Gastroesophageal sphincter (tissue), 4 donors: ENCODE measurements around the gene KDSR. TPM values are rescaled to one million over a fixed set of nuclear protein-coding genes. Genes with fewer than 3 reads are reported as not detected.
"Not testable (repeated sequence)": the region's sequence is repeated elsewhere in the genome, so short reads cannot be mapped to it uniquely, and the experiment has no call there.

Source experiments
- ATAC-seq: fragments of 150-250 bp; one replicate; pipeline ENCODE4 v1.9.1; 2016; ENCODE audit warnings: mild to moderate bottlenecking, moderate library complexity
- H3K27ac ChIP-seq, 4 donors: fragments of 200-600 bp; sonication (generic) in 3 of 4; 1 replicate in 3 of 4; 2 replicates in 1 of 4; pipeline ENCODE4 v1.5.1; 2016 to 2019
- H3K27me3 ChIP-seq: fragments of 200-600 bp; sonication (generic); one replicate; pipeline ENCODE4 v1.5.1; 2019
- H3K36me3 ChIP-seq, 2 donors: fragments of 200-600 bp; sonication (generic); one replicate each; pipeline ENCODE4 v1.5.1; 2019; ENCODE audit warnings: control low read depth in 1 of 2
- H3K4me1 ChIP-seq, 3 donors: fragments of 200-600 bp; sonication (generic); 1 replicate in 2 of 3; 2 replicates in 1 of 3; pipeline ENCODE4 v1.5.1; 2016 to 2019; ENCODE audit warnings: control low read depth in 2 of 3
- H3K4me3 ChIP-seq, 2 donors: fragments of 200-600 bp; sonication (generic); one replicate each; pipeline ENCODE4 v1.5.1; 2019; ENCODE audit warnings: mild to moderate bottlenecking in 1 of 2, moderate library complexity in 1 of 2
- H3K9me3 ChIP-seq, 3 donors: fragments of 200-600 bp; sonication (generic); one replicate each; pipeline ENCODE4 v1.5.1; 2017 to 2019; ENCODE audit warnings: control low read depth in 2 of 3
- CTCF ChIP-seq, 4 experiments: fragments of 200-600 bp in 2 of 4; fragments of 450-650 bp in 2 of 4; sonication (generic) in 1 of 4; IDR thresholded peaks; one replicate each; pipeline ENCODE4 v1.5.1; 2017 to 2019; ENCODE audit warnings: antibody characterized with exemption in 4 of 4, mild to moderate bottlenecking in 2 of 4, moderate library complexity in 2 of 4
- EP300 ChIP-seq: sonication (generic); formaldehyde crosslinking; IDR thresholded peaks from one replicate; pipeline ENCODE4 v1.6.1; 2017; ENCODE audit warnings: antibody characterized with exemption, mild to moderate bottlenecking
- POLR2A ChIP-seq, 2 donors: fragments of 450-650 bp; IDR thresholded peaks; one replicate each; pipeline ENCODE4 v1.6.1; 2017; ENCODE audit warnings: antibody characterized with exemption in 2 of 2, mild to moderate bottlenecking in 2 of 2, moderate library complexity in 1 of 2
- POLR2AphosphoS5 ChIP-seq: sonication (generic); formaldehyde crosslinking; IDR thresholded peaks from one replicate; pipeline ENCODE4 v1.6.1; 2017; ENCODE audit warnings: antibody characterized with exemption
- WGBS, 2 donors: methylation state at CpG; one replicate each; pipeline ENCODE4 v1.1.5; 2018; ENCODE audit warnings: low coverage in 1 of 2; 5-methylcytosine and 5-hydroxymethylcytosine counted together
- total RNA-seq, 4 donors: library from RNA; depleted of rRNA; stranded (reverse); fragments of >200 nt; gene quantifications; one replicate each; pipeline ENCODE4 v1.1.0, GENCODE V29; 2016

The KDSR gene
- total RNA-seq, 4 donors from 2014 or later: 36.9 to 67.3 (median 51.2) TPM

- Histone ChIP-seq H3K36me3 (peaks cover 0 to 15% of the 10 kb centered on the region in 2 donors), H3K27me3 (no peaks in the 10 kb centered on the region), H3K4me1 (peaks cover 0 to 34% (median 9%) of the 10 kb centered on the region in 3 donors), H3K4me3 (peak overlapping the region; percentile 76 to 98), H3K27ac (peak overlapping the region; percentile 92 to 100 (median 98)), H3K9me3 (no peaks in the 10 kb centered on the region)
- ATAC-seq: peak; percentile 24
- WGBS, 2 donors: 0 to 2% methylated on average over 6 to 11 of the region's 65 CpGs
- no peak for TF ChIP-seq EP300
- TF ChIP-seq POLR2AphosphoS5: peak; percentile 62
These were observed 573 bp downstream of the KDSR start for GRCh38 chr18:63366213-63367052.

GRCh38 chr18:63365876-63366212 lies 1.2 kb downstream of the KDSR start:
- H3K9me3 ChIP-seq: no peaks in the 10 kb centered on the region
- ATAC-seq: no peak
- 1 to 2% methylated on average over 5 to 10 of the region's 12 CpGs for WGBS, 2 donors

GRCh38 chr18:63363951-63364350 lies 3.1 kb downstream of the KDSR start:
- Histone ChIP-seq H3K9me3 (no peaks in the 10 kb centered on the region), H3K4me3 (no peak overlapping the region), H3K27me3 (no peaks in the 10 kb centered on the region), H3K4me1 (peaks cover 0 to 34% (median 9%) of the 10 kb centered on the region in 3 donors), H3K36me3 (peaks cover 0 to 37% of the 10 kb centered on the region in 2 donors), H3K27ac (no peak overlapping the region)
- WGBS, 2 donors: 69 to 71% methylated on average over 2 of the region's 2 CpGs
- TF ChIP-seq CTCF (IDR thresholded peaks at IDR 0.05) (no peak), POLR2A (IDR thresholded peaks at IDR 0.05) (no peak), POLR2AphosphoS5 (no peak), EP300 (no peak)
- no peak for ATAC-seq

More at GRCh38 chr18:63365876-63366212, 1.2 kb downstream of the KDSR start:
- H3K36me3 ChIP-seq: peaks cover 0 to 20% of the 10 kb centered on the region in 2 donors
- H3K4me1 ChIP-seq: peaks cover 0 to 34% (median 9%) of the 10 kb centered on the region in 3 donors
- TF ChIP-seq EP300 (no peak), POLR2A (IDR thresholded peaks at IDR 0.05) (no peak), POLR2AphosphoS5 (no peak), CTCF (IDR thresholded peaks at IDR 0.05) (no peak)
- H3K4me3 ChIP-seq: peak overlapping the region; percentile 76 to 98
- H3K27me3 ChIP-seq: no peaks in the 10 kb centered on the region
- peak overlapping the region in 3 of 4 donors; percentile 96 to 100 (median 99) for H3K27ac ChIP-seq

GRCh38 chr18:63363420-63363819 lies 3.6 kb downstream of the KDSR start:
- H3K27me3 ChIP-seq, H3K9me3 ChIP-seq, H3K27ac ChIP-seq, H3K4me3 ChIP-seq, ATAC-seq: not testable (repeated sequence)
- Histone ChIP-seq H3K4me1 (peaks cover 0 to 30% (median 9%) of the 10 kb centered on the region in 3 donors), H3K36me3 (peaks cover 0 to 43% of the 10 kb centered on the region in 2 donors)
- WGBS, 2 donors: no CpG with 5 or more reads among the region's 2 CpGs

GRCh38 chr18:63356272-63356896 lies 10.6 kb downstream of the KDSR start:
- no peak overlapping the region for H3K4me3 ChIP-seq
- no peaks in the 10 kb centered on the region for H3K4me1 ChIP-seq
- H3K27ac ChIP-seq: no peak overlapping the region
- WGBS, 2 donors: 74 to 76% methylated on average over 5 to 7 of the region's 7 CpGs
- no peaks in the 10 kb centered on the region for H3K27me3 ChIP-seq
- H3K9me3 ChIP-seq: no peaks in the 10 kb centered on the region
- peaks cover 6 to 98% of the 10 kb centered on the region in 2 donors for H3K36me3 ChIP-seq
- no peak for ATAC-seq
- TF ChIP-seq CTCF (IDR thresholded peaks at IDR 0.05) (no peak), POLR2A (IDR thresholded peaks at IDR 0.05) (no peak), EP300 (no peak)

- Histone ChIP-seq H3K36me3 (peaks cover 6 to 99% of the 10 kb centered on the region in 2 donors), H3K9me3 (no peaks in the 10 kb centered on the region), H3K27me3 (no peaks in the 10 kb centered on the region), H3K27ac (no peak overlapping the region), H3K4me3 (no peak overlapping the region), H3K4me1 (peaks cover 0 to 18% (median 3%) of the 10 kb centered on the region in 3 donors)
- no peak for TF ChIP-seq CTCF (IDR thresholded peaks at IDR 0.05)
- no peak for TF ChIP-seq POLR2A (IDR thresholded peaks at IDR 0.05)
- no peak for TF ChIP-seq POLR2AphosphoS5
- TF ChIP-seq EP300: no peak
- ATAC-seq: no peak
- 45 to 50% methylated on average over 2 of the region's 2 CpGs for WGBS, 2 donors
These were observed 16.8 kb downstream of the KDSR start for GRCh38 chr18:63350230-63350629.
